Measurements from ENCODE around the gene COLEC12.

The COLEC12 gene

GRCh38 chr18:369224-370015, 131.1 kb downstream of the COLEC12 start:
- H3K27ac Mint-ChIP-seq = no peak overlapping the region
- peaks cover 4% of the 10 kb centered on the region for H3K27me3 Mint-ChIP-seq
- H3K9me3 Mint-ChIP-seq = no peaks in the 10 kb centered on the region
- H3K4me1 Mint-ChIP-seq (ENCODE audit: low read depth) = no peaks in the 10 kb centered on the region
- H3K36me3 Mint-ChIP-seq (ENCODE audit: low read depth) = no peaks in the 10 kb centered on the region
- no peak overlapping the region for H3K4me3 Mint-ChIP-seq

- Mint-ChIP-seq H3K36me3 (ENCODE audit: low read depth) (no peaks in the 10 kb centered on the region), H3K27ac (peak overlapping the region; percentile 23), H3K9me3 (no peaks in the 10 kb centered on the region), H3K4me3 (no peak overlapping the region), H3K27me3 (peaks cover 4% of the 10 kb centered on the region), H3K4me1 (ENCODE audit: low read depth) (no peaks in the 10 kb centered on the region)
Observed at GRCh38 chr18:366466-367061, 133.9 kb downstream of the COLEC12 start.

- Mint-ChIP-seq H3K27me3 (peaks cover 4% of the 10 kb centered on the region), H3K4me3 (no peak overlapping the region), H3K9me3 (no peaks in the 10 kb centered on the region), H3K4me1 (ENCODE audit: low read depth) (no peaks in the 10 kb centered on the region), H3K36me3 (ENCODE audit: low read depth) (no peaks in the 10 kb centered on the region), H3K27ac (no peak overlapping the region)
Observed at GRCh38 chr18:365651-366050, 134.8 kb downstream of the COLEC12 start.

- H3K36me3 Mint-ChIP-seq (ENCODE audit: low read depth) = no peaks in the 10 kb centered on the region
- no peaks in the 10 kb centered on the region for H3K4me1 Mint-ChIP-seq (ENCODE audit: low read depth)
- no peak overlapping the region for H3K4me3 Mint-ChIP-seq
- H3K27me3 Mint-ChIP-seq = peaks cover 4% of the 10 kb centered on the region
- no peaks in the 10 kb centered on the region for H3K9me3 Mint-ChIP-seq
- no peak overlapping the region for H3K27ac Mint-ChIP-seq
Observed at GRCh38 chr18:364256-364826, 136.2 kb downstream of the COLEC12 start.

GRCh38 chr18:363301-364085, 137.0 kb downstream of the COLEC12 start:
- no peak overlapping the region for H3K27ac Mint-ChIP-seq
- H3K4me1 Mint-ChIP-seq (ENCODE audit: low read depth) = no peaks in the 10 kb centered on the region
- H3K9me3 Mint-ChIP-seq = no peaks in the 10 kb centered on the region
- H3K36me3 Mint-ChIP-seq (ENCODE audit: low read depth) = no peaks in the 10 kb centered on the region
- H3K4me3 Mint-ChIP-seq = no peak overlapping the region
- peaks cover 4% of the 10 kb centered on the region for H3K27me3 Mint-ChIP-seq

- H3K9me3 Mint-ChIP-seq = no peaks in the 10 kb centered on the region
- H3K36me3 Mint-ChIP-seq (ENCODE audit: low read depth) = no peaks in the 10 kb centered on the region
- no peak overlapping the region for H3K27ac Mint-ChIP-seq
- H3K27me3 Mint-ChIP-seq = peaks cover 4% of the 10 kb centered on the region
- H3K4me1 Mint-ChIP-seq (ENCODE audit: low read depth) = no peaks in the 10 kb centered on the region
- H3K4me3 Mint-ChIP-seq = no peak overlapping the region
Observed at GRCh38 chr18:362311-363290, 137.9 kb downstream of the COLEC12 start.

GRCh38 chr18:361941-362310, 138.6 kb downstream of the COLEC12 start:
- Mint-ChIP-seq H3K4me1 (ENCODE audit: low read depth) (no peaks in the 10 kb centered on the region), H3K9me3 (no peaks in the 10 kb centered on the region), H3K27me3 (peaks cover 4% of the 10 kb centered on the region), H3K4me3 (no peak overlapping the region), H3K27ac (no peak overlapping the region), H3K36me3 (ENCODE audit: low read depth) (no peaks in the 10 kb centered on the region)

- H3K27me3 Mint-ChIP-seq = peaks cover 1% of the 10 kb centered on the region
- no peak overlapping the region for H3K4me3 Mint-ChIP-seq
- no peaks in the 10 kb centered on the region for H3K9me3 Mint-ChIP-seq
- no peak overlapping the region for H3K27ac Mint-ChIP-seq
- H3K36me3 Mint-ChIP-seq (ENCODE audit: low read depth) = no peaks in the 10 kb centered on the region
- H3K4me1 Mint-ChIP-seq (ENCODE audit: low read depth) = no peaks in the 10 kb centered on the region
Observed at GRCh38 chr18:361100-361732, 139.3 kb downstream of the COLEC12 start.

- no peak overlapping the region for H3K27ac Mint-ChIP-seq
- no peaks in the 10 kb centered on the region for H3K27me3 Mint-ChIP-seq
- H3K4me3 Mint-ChIP-seq = no peak overlapping the region
- no peaks in the 10 kb centered on the region for H3K36me3 Mint-ChIP-seq (ENCODE audit: low read depth)
- H3K9me3 Mint-ChIP-seq = no peaks in the 10 kb centered on the region
- no peaks in the 10 kb centered on the region for H3K4me1 Mint-ChIP-seq (ENCODE audit: low read depth)
Observed at GRCh38 chr18:360676-361075, 139.8 kb downstream of the COLEC12 start.

GRCh38 chr18:356778-357177, 143.7 kb downstream of the COLEC12 start:
- no peaks in the 10 kb centered on the region for H3K4me1 Mint-ChIP-seq (ENCODE audit: low read depth)
- no peak overlapping the region for H3K27ac Mint-ChIP-seq
- no peak overlapping the region for H3K4me3 Mint-ChIP-seq
- no peaks in the 10 kb centered on the region for H3K9me3 Mint-ChIP-seq
- peaks cover 3% of the 10 kb centered on the region for H3K27me3 Mint-ChIP-seq
- H3K36me3 Mint-ChIP-seq (ENCODE audit: low read depth) = no peaks in the 10 kb centered on the region

- Mint-ChIP-seq H3K27me3 (peaks cover 8% of the 10 kb centered on the region), H3K9me3 (no peaks in the 10 kb centered on the region), H3K4me3 (no peak overlapping the region), H3K27ac (no peak overlapping the region), H3K4me1 (ENCODE audit: low read depth) (no peaks in the 10 kb centered on the region), H3K36me3 (ENCODE audit: low read depth) (no peaks in the 10 kb centered on the region)
Observed at GRCh38 chr18:355678-356077, 144.8 kb downstream of the COLEC12 start.

GRCh38 chr18:354471-354870, 146.0 kb downstream of the COLEC12 start:
- no peaks in the 10 kb centered on the region for H3K9me3 Mint-ChIP-seq

GRCh38 chr18:354003-354402, 146.5 kb downstream of the COLEC12 start:
- Mint-ChIP-seq H3K9me3 (no peaks in the 10 kb centered on the region), H3K4me1 (ENCODE audit: low read depth) (no peaks in the 10 kb centered on the region), H3K36me3 (ENCODE audit: low read depth) (no peaks in the 10 kb centered on the region), H3K4me3 (no peak overlapping the region), H3K27me3 (peaks cover 8% of the 10 kb centered on the region), H3K27ac (no peak overlapping the region)

More at GRCh38 chr18:354471-354870, 146.0 kb downstream of the COLEC12 start:
- Mint-ChIP-seq H3K4me3 (no peak overlapping the region), H3K36me3 (ENCODE audit: low read depth) (no peaks in the 10 kb centered on the region), H3K27me3 (peaks cover 8% of the 10 kb centered on the region), H3K27ac (no peak overlapping the region), H3K4me1 (ENCODE audit: low read depth) (no peaks in the 10 kb centered on the region)

- Mint-ChIP-seq H3K27me3 (peaks cover 8% of the 10 kb centered on the region), H3K9me3 (no peaks in the 10 kb centered on the region), H3K36me3 (ENCODE audit: low read depth) (no peaks in the 10 kb centered on the region), H3K4me1 (ENCODE audit: low read depth) (no peaks in the 10 kb centered on the region), H3K4me3 (no peak overlapping the region), H3K27ac (no peak overlapping the region)
Observed at GRCh38 chr18:352438-352837, 148.1 kb downstream of the COLEC12 start.
